ENCODE data around the gene PLP2.
"Not testable (repeated sequence)": the region's sequence is repeated elsewhere in the genome, so short reads cannot be mapped to it uniquely, and the experiment has no call there.

Gene PLP2

DNA sequence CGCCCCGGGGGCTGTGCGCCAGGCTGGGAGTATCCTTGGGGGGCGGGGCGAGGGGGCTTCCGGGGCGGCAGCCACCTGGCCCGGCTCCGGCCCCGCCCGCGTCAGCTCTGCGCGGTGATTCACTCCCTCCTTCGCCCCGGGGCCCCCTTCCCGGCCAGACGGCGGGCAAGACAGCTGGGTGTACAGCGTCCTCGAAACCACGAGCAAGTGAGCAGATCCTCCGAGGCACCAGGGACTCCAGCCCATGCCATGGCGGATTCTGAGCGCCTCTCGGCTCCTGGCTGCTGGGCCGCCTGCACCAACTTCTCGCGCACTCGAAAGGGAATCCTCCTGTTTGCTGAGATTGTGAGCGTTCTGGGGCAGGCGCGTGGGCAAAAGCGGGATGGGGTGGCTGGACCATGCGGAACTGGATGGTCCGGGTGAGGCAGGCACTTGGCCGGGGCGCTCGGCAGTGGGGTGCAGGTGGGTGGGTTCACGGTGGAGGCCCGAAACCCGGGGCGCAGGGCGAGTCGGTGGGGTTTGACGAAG is at the start of gene PLP2:
Gene PLP2, plus strand, starts transcription at position 147 of the 528 bp plus-strand sequence. Its CDS starts 103 bp downstream, at position 250.
- DNase-seq (ENCODE audit: low read depth): peak; percentile 51
- TF ChIP-seq, protein P1, sequence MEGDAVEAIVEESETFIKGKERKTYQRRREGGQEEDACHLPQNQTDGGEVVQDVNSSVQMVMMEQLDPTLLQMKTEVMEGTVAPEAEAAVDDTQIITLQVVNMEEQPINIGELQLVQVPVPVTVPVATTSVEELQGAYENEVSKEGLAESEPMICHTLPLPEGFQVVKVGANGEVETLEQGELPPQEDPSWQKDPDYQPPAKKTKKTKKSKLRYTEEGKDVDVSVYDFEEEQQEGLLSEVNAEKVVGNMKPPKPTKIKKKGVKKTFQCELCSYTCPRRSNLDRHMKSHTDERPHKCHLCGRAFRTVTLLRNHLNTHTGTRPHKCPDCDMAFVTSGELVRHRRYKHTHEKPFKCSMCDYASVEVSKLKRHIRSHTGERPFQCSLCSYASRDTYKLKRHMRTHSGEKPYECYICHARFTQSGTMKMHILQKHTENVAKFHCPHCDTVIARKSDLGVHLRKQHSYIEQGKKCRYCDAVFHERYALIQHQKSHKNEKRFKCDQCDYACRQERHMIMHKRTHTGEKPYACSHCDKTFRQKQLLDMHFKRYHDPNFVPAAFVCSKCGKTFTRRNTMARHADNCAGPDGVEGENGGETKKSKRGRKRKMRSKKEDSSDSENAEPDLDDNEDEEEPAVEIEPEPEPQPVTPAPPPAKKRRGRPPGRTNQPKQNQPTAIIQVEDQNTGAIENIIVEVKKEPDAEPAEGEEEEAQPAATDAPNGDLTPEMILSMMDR (conservative IDR thresholded peaks at IDR 0.05; ENCODE audit: low read depth, low read length): no peak
- H3K4me3 ChIP-seq (ENCODE audit: low read depth, low read length): peak within 1 kb of the TSS; percentile 68

DNA sequence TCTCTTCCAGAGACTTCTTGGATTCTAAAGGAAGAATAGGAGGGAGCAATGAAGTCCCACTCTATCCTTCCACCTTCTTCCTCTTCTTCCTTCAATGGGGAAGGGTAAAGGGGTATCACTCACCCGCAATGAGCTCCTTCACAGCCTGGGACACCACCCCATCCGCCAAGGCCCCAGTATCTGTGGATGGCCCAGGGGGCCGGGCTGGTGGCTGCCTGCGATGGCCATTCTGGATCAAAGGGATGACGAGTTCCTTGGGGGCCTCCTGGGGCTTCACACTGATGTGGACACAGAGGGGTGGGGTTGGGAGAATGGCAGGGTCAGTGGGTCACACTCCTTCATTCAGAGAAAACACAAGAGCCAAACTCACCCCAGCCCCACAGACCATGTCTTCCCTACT is 49.2 kb upstream of the PLP2 start:
- DNase-seq (ENCODE audit: low read depth): no peak
- TF ChIP-seq, protein P1 (conservative IDR thresholded peaks at IDR 0.05; ENCODE audit: low read depth, low read length): no peak
- peak overlapping the region; percentile 79 for H3K4me3 ChIP-seq (ENCODE audit: low read depth, low read length)

GRCh38 chrX:49127742-49128258 is 43.9 kb upstream of the PLP2 start:
- not testable (repeated sequence) for H3K4me3 ChIP-seq (ENCODE audit: low read depth, low read length); DNase-seq (ENCODE audit: low read depth)

GRCh38 chrX:49129427-49129826 is 42.3 kb upstream of the PLP2 start:
- TF ChIP-seq, protein P1 (conservative IDR thresholded peaks at IDR 0.05; ENCODE audit: low read depth, low read length): no peak
- no peak overlapping the region for H3K4me3 ChIP-seq (ENCODE audit: low read depth, low read length)
- no peak for DNase-seq (ENCODE audit: low read depth)

DNA sequence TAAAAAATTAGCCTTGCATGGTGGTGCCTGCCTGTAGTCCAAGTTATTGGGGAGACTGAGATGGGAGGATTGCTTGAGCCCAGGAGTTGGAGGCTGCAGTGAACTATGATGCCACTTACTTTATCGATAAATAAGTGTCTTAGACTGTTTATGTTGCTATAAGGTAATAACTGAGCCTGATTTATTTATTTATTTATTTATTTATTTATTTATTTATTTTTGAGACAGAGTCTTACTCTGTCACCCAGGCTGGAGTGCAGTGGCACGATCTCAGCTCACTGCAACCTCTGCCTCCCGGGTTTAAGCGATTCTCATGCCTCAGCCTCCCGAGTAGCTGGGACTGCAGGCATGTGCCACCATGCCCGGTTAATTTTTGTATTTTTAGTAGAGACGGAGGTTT is 39.4 kb upstream of the PLP2 start:
- not testable (repeated sequence) for H3K4me3 ChIP-seq (ENCODE audit: low read depth, low read length); DNase-seq (ENCODE audit: low read depth)

- H3K4me3 ChIP-seq (ENCODE audit: low read depth, low read length): no peak overlapping the region
- TF ChIP-seq, protein P1 (conservative IDR thresholded peaks at IDR 0.05; ENCODE audit: low read depth, low read length): no peak
- no peak for DNase-seq (ENCODE audit: low read depth)
These were observed 37.9 kb upstream of the PLP2 start for GRCh38 chrX:49133759-49134158.

DNA sequence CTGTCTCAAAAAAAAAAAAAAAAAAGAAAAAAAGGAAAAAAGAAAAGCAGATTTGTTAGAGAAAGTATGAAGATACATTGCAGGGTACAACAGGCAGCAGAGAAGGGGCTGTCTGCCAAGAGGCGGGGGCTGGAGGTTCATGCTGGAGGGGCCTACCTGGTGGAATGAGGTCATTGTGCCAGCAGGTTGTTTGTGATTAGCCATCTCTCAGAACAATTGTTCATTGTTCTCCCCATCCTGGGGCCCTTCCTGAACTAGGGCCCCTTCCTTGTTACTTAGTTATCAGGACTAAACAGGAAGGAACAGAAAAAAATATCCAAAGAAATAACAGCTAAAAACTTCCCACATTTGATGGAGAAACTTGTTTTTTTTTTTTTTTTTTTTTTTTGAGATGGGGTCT is 34.2 kb upstream of the PLP2 start:
- TF ChIP-seq, protein P1 (conservative IDR thresholded peaks at IDR 0.05; ENCODE audit: low read depth, low read length): no peak
- DNase-seq (ENCODE audit: low read depth): no peak
- no peak overlapping the region for H3K4me3 ChIP-seq (ENCODE audit: low read depth, low read length)

DNA sequence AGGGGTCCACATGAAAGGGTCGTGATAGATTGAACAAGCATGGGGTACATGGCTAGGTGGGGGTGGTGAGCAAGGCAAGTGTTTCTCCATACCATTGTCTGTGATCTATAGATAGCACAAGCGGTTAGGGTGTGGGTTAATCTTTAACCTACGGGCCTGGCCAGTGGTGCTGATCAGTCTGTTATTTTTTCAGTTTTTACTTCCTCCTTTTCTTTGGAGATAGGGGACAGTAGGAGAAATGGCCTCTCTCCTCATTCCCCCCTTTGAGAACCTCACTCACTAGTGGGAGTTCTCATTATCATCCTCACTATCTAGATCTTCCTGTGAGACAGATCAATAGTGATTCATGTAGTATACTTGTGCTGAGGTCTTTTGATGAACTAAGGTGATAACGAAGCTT is 32.0 kb upstream of the PLP2 start:
- TF ChIP-seq, protein P1 (conservative IDR thresholded peaks at IDR 0.05; ENCODE audit: low read depth, low read length): no peak
- H3K4me3 ChIP-seq (ENCODE audit: low read depth, low read length): no peak overlapping the region
- no peak for DNase-seq (ENCODE audit: low read depth)
